Measurements from ENCODE around the gene AGFG2. TPM values are rescaled to one million over a fixed set of nuclear protein-coding genes. Genes with fewer than 3 reads are reported as not detected.
"Not testable (repeated sequence)": the region's sequence is repeated elsewhere in the genome, so short reads cannot be mapped to it uniquely, and the experiment has no call there.

Gene AGFG2
- total RNA-seq, 8 experiments from 2014 or later = 2.7 to 22.3 (median 7.5) TPM

DNA sequence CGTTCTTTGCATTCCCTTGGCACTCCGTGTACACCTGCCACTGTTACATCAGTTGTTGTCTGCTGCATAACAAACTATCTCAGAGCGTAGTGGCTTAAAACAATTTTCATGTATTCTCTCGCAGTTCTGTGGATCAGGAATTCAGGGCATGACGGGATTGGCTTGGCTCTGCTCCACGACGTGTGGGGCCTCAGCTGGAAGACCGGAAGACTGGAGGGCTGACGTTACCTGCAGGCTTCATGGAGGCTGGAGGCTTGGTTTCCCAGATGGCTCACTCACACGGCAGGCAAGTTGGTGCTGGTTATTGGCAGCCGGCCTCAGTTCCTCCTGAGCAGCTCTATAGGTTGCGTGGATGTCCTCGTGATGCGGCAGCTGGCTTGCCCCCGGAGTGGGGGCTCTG lies 29.8 kb upstream of the AGFG2 start:
- Histone ChIP-seq H3K4me3 (no peak overlapping the region), H3K27ac (no peak overlapping the region), H3K4me1 (replicated peaks in 1 of 2) (peaks cover 4 to 6% of the 10 kb centered on the region in 2 donors)
- in situ Hi-C loops (cut with MboI; ENCODE audit: low pct_unique_long_range_greater_than_20kb in 2 of 9, low sequenced_read_pairs in 9 of 9, unreplicated experiment in 9 of 9) = no loop called here
- 17 to 100% (median 82%) methylated on average over 1 to 8 of the region's 15 CpGs; no CpG with 5 or more reads in 2 of the 10 experiments for WGBS, 10 experiments
- ATAC-seq (replicated peaks in 6 of 8) = peak in 1 of 8 experiments; percentile 11

DNA sequence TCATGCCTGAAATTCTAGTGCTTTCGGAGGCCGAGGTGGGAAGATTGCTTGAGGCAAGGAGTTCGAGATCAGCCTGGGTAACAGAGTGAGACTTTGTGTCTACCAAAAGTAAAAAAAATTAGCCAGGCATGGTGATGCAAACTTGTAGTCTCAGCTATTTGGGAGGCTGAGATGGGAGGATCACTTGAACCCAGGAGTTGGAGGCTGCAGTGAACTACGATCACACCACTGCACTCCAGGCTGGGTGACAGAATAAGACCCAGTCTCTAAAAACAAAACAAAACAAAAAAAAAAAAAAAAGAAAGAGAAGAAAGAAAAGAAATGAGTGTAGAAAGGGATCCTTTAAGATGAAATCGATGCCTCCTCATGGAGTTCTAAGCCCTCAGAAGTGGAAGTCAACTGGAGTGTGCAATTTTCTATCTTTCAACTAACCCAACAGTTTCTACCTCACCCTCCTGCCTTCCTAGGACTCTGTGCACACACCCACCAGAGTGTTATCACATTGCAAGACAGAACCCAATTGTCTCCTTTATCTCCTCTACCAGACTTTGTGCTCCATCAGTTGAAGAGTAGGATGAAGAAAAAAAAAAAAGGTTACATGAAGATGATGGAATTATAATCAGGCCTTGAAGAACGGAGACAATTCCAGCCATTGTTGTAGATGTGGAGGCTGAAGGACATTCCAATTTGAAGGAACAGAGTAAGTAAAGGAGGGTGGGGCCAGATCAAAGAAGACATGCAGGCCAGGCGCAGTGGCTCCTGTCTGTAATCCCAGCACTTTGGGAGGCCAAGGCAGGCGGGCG lies 28.4 kb upstream of the AGFG2 start:
- no peak for ATAC-seq (replicated peaks in 6 of 8)
- in situ Hi-C loops (cut with MboI; ENCODE audit: low pct_unique_long_range_greater_than_20kb in 2 of 9, low sequenced_read_pairs in 9 of 9, unreplicated experiment in 9 of 9) = no loop called here
- Histone ChIP-seq H3K27ac (no peak overlapping the region), H3K4me3 (no peak overlapping the region), H3K4me1 (replicated peaks in 1 of 2) (peaks cover 4 to 6% of the 10 kb centered on the region in 2 donors)
- WGBS, 10 experiments = 66 to 100% (median 90%) methylated on average over 2 to 9 of the region's 9 CpGs

DNA sequence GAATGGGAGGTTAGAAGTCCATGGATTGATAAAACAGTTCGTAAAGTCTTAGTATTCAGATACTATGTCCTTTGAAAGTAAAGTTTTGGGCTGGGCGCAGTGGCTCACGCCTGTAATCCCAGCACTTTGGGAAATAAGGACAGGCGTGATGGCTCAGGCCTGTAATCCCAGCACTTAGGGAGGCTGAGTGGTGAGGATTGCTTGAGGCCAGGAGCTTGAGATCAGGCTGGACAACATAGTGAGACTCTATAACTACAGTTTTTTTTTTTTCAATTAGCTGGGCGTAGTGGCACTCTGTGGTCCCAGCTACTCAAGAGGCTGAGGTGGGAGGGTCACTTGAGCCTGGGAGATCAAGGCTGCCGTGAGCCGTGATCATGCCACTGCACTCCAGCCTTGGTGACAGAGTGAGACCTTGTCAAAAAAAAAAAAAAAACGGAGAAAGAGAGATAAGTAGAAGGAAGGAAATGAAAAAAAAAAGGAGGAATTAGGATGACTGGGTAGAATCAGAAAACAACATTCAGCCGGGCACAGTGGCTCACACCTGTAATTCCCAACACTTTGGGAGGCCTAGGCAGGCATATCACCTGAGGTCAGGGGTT lies 25.7 kb upstream of the AGFG2 start:
- in situ Hi-C loops (cut with MboI; ENCODE audit: low pct_unique_long_range_greater_than_20kb in 2 of 9, low sequenced_read_pairs in 9 of 9, unreplicated experiment in 9 of 9) = no loop called here
- WGBS, 10 experiments = 75 to 100% (median 91%) methylated on average over 2 to 9 of the region's 9 CpGs
- Histone ChIP-seq H3K4me3 (no peak overlapping the region), H3K4me1 (replicated peaks in 1 of 2) (no peaks in the 10 kb centered on the region), H3K27ac (no peak overlapping the region)
- ATAC-seq (replicated peaks in 6 of 8) = no peak

DNA sequence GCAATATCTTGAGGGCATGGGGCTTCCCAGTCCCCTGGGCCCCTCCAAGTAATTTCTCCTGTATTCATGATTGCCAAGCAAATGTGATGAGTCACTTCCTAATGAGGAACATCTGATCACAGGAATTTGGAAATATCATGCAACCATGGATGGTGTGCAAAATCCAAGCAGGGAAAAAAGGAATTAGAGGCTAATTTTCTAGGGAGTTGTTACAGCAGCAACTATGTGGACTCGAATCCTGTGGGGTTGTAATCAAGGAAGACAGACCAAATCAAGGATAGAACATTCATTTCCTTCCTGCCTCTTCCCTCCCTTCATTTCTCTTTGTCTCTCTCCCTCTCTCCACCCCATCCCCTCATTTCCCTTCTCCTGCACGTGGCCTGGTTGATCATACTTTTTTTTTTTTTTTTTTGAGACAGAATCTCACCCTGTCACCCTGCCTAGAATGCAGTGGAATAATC lies 23.9 kb upstream of the AGFG2 start:
- 0 to 71% (median 15%) methylated on average over 2 of the region's 2 CpGs; no CpG with 5 or more reads in 4 of the 10 experiments for WGBS, 10 experiments
- in situ Hi-C loops (cut with MboI; ENCODE audit: low pct_unique_long_range_greater_than_20kb in 2 of 9, low sequenced_read_pairs in 9 of 9, unreplicated experiment in 9 of 9) = no loop called here
- H3K4me3 ChIP-seq = no peak overlapping the region

DNA sequence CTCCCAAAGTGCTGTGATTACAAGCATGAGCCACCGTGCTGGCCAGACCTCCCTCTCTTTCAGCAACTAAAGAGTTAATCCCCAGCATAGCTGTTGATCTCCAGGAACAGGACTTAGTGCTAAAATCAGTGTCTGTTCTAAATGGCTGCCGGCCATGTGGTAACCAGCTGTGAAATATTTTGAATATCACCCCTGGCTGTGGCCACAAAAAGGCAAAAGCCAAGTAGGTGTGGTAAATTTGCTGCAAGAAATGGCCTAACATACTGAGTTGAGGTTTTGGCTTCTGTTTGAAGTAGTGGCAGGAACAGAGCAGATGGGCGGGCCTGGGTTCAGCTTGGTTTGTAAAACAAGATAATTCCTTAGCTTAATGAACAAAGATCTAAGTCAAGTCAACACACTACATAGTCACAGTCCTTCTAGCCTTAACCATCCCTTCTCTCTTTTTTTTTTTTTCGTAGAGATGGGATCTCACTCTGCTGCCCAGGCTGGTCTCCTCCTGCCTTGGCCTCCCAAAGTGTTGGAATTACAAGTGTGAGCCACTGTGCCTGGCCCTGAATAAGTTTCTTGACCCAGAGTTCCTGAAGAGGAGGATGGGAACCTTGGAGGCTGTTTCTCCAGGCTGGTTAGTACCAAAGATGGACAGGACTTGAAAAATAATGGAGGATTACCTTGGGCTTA lies 22.7 kb upstream of the AGFG2 start:
- Histone ChIP-seq H3K4me3 (no peak overlapping the region), H3K27ac (no peak overlapping the region), H3K4me1 (replicated peaks in 1 of 2) (no peaks in the 10 kb centered on the region)
- in situ Hi-C loops (cut with MboI; ENCODE audit: low pct_unique_long_range_greater_than_20kb in 2 of 9, low sequenced_read_pairs in 9 of 9, unreplicated experiment in 9 of 9) = no loop called here
- peak in 3 of 8 experiments; percentile 87 to 92 (median 91) for ATAC-seq (replicated peaks in 6 of 8)
- 0 to 100% (median 22%) methylated on average over 1 to 4 of the region's 4 CpGs; no CpG with 5 or more reads in 4 of the 10 experiments for WGBS, 10 experiments

More for the DNA sequence above, 23.9 kb upstream of the AGFG2 start:
- no peak overlapping the region for H3K27ac ChIP-seq
- no peaks in the 10 kb centered on the region for H3K4me1 ChIP-seq (replicated peaks in 1 of 2)
- ATAC-seq (replicated peaks in 6 of 8) = peak in 6 of 8 experiments; percentile 24 to 68 (median 53)

DNA sequence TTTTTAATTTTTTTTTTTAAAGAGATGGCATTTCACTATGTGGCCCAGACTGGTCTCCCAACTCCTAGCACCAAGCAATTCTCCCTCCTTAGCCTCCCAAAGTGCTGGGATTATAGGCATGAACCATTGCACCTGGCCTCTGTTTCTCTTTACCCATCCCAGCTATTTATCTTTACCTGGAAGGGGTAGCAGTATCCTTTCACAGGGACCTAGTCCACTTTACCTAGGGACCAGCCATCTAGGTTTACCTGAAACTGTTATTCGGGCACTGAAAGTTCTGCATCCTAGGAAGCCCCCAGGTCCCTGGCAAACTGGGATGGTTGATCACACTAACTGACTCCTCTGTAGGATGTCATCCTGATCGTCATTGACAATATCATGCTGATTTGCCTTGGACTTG lies 21.7 kb upstream of the AGFG2 start:
- Histone ChIP-seq H3K4me1 (replicated peaks in 1 of 2) (no peaks in the 10 kb centered on the region), H3K4me3 (no peak overlapping the region), H3K27ac (no peak overlapping the region)
- in situ Hi-C loops (cut with MboI; ENCODE audit: low pct_unique_long_range_greater_than_20kb in 2 of 9, low sequenced_read_pairs in 9 of 9, unreplicated experiment in 9 of 9) = no loop called here
- ATAC-seq (replicated peaks in 6 of 8) = no peak
- 60 to 100% (median 100%) methylated on average over 1 to 2 of the region's 2 CpGs; no CpG with 5 or more reads in 4 of the 10 experiments for WGBS, 10 experiments

DNA sequence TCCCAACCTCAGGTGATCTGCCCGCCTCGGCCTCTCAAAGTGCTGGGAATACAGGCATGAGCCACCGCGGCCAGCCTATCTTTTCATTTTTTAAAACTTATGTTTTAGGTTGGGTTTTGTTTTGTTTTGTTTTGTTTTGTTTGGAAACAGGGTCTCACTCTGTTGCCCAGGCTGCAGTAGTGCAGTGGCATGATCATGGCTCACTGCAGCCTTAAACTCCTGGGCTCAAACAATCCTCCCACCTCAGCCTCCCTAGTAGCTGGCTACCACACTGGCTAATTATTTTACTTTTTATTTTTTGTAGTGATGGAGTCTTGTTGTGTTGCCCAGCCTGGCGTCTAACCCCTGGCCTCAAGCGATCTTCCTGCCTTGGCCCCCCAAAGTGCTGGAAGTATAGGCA lies 19.4 kb upstream of the AGFG2 start:
- H3K4me1 ChIP-seq (replicated peaks in 1 of 2) = no peaks in the 10 kb centered on the region
- H3K4me3 ChIP-seq = no peak overlapping the region
- H3K27ac ChIP-seq = no peak overlapping the region
- no peak for ATAC-seq (replicated peaks in 6 of 8)
- WGBS, 10 experiments = 60 to 100% (median 72%) methylated on average over 1 to 4 of the region's 6 CpGs; no CpG with 5 or more reads in 4 of the 10 experiments
- in situ Hi-C loops (cut with MboI; ENCODE audit: low pct_unique_long_range_greater_than_20kb in 2 of 9, low sequenced_read_pairs in 9 of 9, unreplicated experiment in 9 of 9) = no loop called here

DNA sequence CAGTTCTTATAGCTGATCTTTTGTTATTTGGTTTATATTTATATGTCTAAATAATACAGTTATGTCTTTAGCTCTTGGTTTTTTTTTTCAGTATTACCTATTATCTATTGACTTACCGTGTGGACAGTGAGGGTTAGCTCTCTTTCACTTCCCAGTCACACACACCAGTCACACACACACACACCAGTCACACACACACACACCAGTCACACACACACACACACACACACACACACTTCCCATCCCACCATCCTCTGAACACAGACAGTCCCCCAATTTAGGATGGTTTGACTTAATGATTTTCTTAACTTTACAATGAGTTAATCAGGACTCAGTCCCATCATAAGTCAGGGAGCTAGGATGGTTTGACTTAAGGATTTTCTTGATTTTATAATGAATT lies 18.9 kb upstream of the AGFG2 start:
- no peak overlapping the region for H3K4me3 ChIP-seq
- no peak for ATAC-seq (replicated peaks in 6 of 8)
- H3K27ac ChIP-seq = no peak overlapping the region
- in situ Hi-C loops (cut with MboI; ENCODE audit: low pct_unique_long_range_greater_than_20kb in 2 of 9, low sequenced_read_pairs in 9 of 9, unreplicated experiment in 9 of 9) = no loop called here
- WGBS, 10 experiments = 11 to 83% (median 60%) methylated on average over 1 of the region's 1 CpG; no CpG with 5 or more reads in 1 of the 10 experiments
- no peaks in the 10 kb centered on the region for H3K4me1 ChIP-seq (replicated peaks in 1 of 2)

DNA sequence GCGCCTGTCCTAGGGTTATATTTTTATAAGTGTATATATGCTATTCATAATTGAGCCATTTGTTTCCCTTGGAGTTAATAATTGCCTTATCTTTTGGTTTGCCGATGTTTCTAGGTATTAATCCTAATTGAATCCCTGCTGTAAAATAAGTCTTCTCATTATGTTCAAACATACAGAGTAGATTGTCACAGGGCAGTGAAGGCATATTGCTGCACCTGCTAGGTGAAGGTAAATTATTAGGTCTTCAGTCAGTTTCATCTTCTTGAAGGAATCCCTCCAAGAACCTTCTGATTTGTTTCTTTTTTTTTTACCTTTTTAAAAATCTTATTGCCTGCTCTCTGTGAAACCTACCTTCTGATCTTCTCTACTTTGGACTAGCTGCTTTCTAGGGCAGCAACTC lies 17.9 kb upstream of the AGFG2 start:
- 57 to 100% (median 100%) methylated on average over 1 to 2 of the region's 2 CpGs; no CpG with 5 or more reads in 1 of the 10 experiments for WGBS, 10 experiments
- Histone ChIP-seq H3K27ac (no peak overlapping the region), H3K4me3 (no peak overlapping the region), H3K4me1 (replicated peaks in 1 of 2) (no peaks in the 10 kb centered on the region)
- in situ Hi-C loops (cut with MboI; ENCODE audit: low pct_unique_long_range_greater_than_20kb in 2 of 9, low sequenced_read_pairs in 9 of 9, unreplicated experiment in 9 of 9) = no loop called here
- no peak for ATAC-seq (replicated peaks in 6 of 8)

DNA sequence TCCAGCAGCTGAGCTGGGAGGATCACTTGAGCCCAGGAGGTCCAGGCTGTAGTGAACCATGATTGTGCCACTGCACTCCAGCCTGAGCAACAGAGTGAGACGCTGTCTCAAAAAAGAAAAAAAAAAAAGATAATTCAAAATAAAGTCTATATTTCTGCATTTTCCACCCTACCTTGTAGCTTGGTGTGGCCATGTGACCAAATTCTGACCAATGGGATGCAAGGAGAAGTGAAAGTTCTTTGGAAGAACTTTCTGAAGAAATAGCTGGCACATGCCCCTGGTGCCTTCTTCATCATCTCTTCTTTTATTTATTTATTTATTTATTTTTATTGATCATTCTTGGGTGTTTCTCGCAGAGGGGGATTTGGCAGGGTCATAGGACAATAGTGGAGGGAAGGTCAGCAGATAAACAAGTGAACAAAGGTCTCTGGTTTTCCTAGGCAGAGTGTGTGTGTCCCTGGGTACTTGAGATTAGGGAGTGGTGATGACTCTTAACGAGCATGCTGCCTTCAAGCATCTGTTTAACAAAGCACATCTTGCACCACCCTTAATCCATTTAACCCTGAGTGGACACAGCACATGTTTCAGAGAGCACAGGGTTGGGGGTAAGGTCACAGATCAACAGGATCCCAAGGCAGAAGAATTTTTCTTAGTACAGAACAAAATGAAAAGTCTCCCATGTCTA lies 17.0 kb upstream of the AGFG2 start:
- in situ Hi-C loops (cut with MboI; ENCODE audit: low pct_unique_long_range_greater_than_20kb in 2 of 9, low sequenced_read_pairs in 9 of 9, unreplicated experiment in 9 of 9); H3K4me1 ChIP-seq (replicated peaks in 1 of 2); H3K4me3 ChIP-seq; H3K27ac ChIP-seq: not testable (repeated sequence)
- ATAC-seq (replicated peaks in 6 of 8) = peak in 2 of 8 experiments; percentile 45 to 69
- 45 to 100% (median 95%) methylated on average over 1 to 2 of the region's 3 CpGs; no CpG with 5 or more reads in 4 of the 10 experiments for WGBS, 10 experiments

DNA sequence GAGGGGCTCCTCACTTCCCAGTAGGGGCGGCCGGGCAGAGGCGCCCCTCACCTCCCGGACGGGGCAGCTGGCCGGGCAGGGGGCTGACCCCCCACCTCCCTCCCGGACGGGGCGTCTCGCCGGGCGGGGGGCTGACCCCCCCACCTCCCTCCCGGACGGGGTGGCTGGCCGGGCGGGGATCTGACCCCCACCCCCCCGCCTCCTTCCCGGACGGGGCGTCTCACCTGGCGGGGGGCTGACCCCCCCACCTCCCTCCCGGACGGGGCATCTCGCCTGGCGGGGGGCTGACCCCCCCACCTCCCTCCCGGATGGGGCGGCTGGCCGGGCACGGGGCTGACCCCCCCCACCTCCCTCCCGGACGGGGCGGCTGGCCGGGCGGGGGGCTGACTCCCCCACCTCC lies 15.8 kb upstream of the AGFG2 start:
- H3K4me1 ChIP-seq (replicated peaks in 1 of 2); H3K4me3 ChIP-seq; ATAC-seq (replicated peaks in 6 of 8); in situ Hi-C loops (cut with MboI; ENCODE audit: low pct_unique_long_range_greater_than_20kb in 2 of 9, low sequenced_read_pairs in 9 of 9, unreplicated experiment in 9 of 9); H3K27ac ChIP-seq: not testable (repeated sequence)
- no CpG with 5 or more reads among the region's 34 CpGs for WGBS, 10 experiments

DNA sequence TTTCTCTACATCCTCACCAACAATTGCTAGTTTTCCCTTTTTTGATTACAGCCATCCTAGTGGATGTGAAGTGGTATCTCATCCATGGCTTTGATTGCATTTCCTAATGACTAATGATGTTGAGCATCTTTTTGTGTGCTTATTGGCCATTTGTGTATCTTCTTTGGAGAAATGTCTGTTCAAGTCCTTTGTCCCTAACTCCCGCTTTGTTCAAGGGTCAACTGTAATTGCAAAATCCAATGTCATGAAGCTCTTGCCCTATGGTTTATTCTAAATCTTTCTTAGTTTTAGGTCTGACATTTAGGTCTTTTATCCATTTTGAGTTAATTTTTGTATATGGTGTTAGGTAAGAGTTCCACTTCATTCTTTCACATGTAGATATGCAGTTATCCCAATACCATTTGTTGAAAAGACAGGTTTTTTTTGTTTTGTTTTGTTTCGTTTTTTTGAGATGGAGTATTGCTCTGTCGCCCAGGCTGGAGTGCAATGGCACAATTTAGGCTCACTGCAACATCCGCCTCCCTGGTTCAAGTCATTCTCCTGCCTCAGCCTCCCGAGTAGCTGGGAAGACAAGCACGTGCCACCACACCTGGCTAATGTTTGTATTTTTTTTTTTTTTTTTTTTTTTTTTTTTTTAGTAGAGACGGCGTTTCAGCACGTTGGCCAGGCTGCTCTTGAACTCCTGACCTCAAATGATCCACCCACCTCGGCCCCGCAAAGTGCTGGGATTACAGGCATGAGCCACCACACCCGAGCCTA lies 10.7 kb upstream of the AGFG2 start:
- ATAC-seq (replicated peaks in 6 of 8); H3K4me3 ChIP-seq; H3K4me1 ChIP-seq (replicated peaks in 1 of 2); in situ Hi-C loops (cut with MboI; ENCODE audit: low pct_unique_long_range_greater_than_20kb in 2 of 9, low sequenced_read_pairs in 9 of 9, unreplicated experiment in 9 of 9); H3K27ac ChIP-seq: not testable (repeated sequence)
- 55 to 100% (median 77%) methylated on average over 2 to 10 of the region's 12 CpGs for WGBS, 10 experiments

Data from motor neuron (in vitro differentiated cells).